ENCODE measurements around the gene TAS1R2.
"Not testable (repeated sequence)": the region's sequence is repeated elsewhere in the genome, so short reads cannot be mapped to it uniquely, and the experiment has no call there.

The TAS1R2 gene

GRCh38 chr1:18852501-18852900 is 7.0 kb downstream of the TAS1R2 start:
- H2AFZ ChIP-seq (ENCODE audit: low read depth, low read length) = no peak overlapping the region
- peaks cover 9% of the 10 kb centered on the region for H3K27me3 ChIP-seq (ENCODE audit: insufficient read depth, low read length)
- H3K4me1 ChIP-seq (ENCODE audit: insufficient read depth, low read length) = no peaks in the 10 kb centered on the region
- no peaks in the 10 kb centered on the region for H3K9me3 ChIP-seq (ENCODE audit: low read length)
- no peak overlapping the region for H3K4me3 ChIP-seq (ENCODE audit: low read length)
- H3K36me3 ChIP-seq (ENCODE audit: insufficient read depth, low read length) = no peaks in the 10 kb centered on the region

GRCh38 chr1:18849261-18849711 is 10.2 kb downstream of the TAS1R2 start:
- H3K4me3 ChIP-seq (ENCODE audit: low read length) = no peak overlapping the region

DNA sequence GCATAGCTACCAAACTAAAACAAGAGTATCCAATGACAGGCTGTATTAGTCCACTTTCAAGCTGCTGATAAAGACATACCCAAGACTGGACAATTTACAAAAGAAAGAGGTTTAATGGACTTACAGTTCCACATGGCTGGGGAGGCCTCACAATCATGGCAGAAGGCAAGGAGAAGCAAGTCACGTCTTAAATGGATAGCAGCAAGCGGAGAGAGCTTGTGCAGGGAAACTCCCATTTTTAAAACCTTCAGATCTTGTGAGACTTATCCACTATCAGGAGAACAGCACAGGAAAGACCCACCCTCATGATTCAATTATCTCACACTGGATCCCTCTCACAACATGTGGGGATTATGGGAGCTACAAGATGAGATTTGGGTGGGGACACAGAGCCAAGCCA is 11.7 kb downstream of the TAS1R2 start:
- H3K27me3 ChIP-seq (ENCODE audit: insufficient read depth, low read length); H3K4me1 ChIP-seq (ENCODE audit: insufficient read depth, low read length); H3K9me3 ChIP-seq (ENCODE audit: low read length); H3K36me3 ChIP-seq (ENCODE audit: insufficient read depth, low read length); H2AFZ ChIP-seq (ENCODE audit: low read depth, low read length); H3K4me3 ChIP-seq (ENCODE audit: low read length): not testable (repeated sequence)

More at GRCh38 chr1:18849261-18849711, 10.2 kb downstream of the TAS1R2 start:
- H3K4me1 ChIP-seq (ENCODE audit: insufficient read depth, low read length) = no peaks in the 10 kb centered on the region
- no peak overlapping the region for H2AFZ ChIP-seq (ENCODE audit: low read depth, low read length)
- H3K36me3 ChIP-seq (ENCODE audit: insufficient read depth, low read length) = no peaks in the 10 kb centered on the region
- H3K27me3 ChIP-seq (ENCODE audit: insufficient read depth, low read length) = peaks cover 9% of the 10 kb centered on the region
- H3K9me3 ChIP-seq (ENCODE audit: low read length) = no peaks in the 10 kb centered on the region

DNA sequence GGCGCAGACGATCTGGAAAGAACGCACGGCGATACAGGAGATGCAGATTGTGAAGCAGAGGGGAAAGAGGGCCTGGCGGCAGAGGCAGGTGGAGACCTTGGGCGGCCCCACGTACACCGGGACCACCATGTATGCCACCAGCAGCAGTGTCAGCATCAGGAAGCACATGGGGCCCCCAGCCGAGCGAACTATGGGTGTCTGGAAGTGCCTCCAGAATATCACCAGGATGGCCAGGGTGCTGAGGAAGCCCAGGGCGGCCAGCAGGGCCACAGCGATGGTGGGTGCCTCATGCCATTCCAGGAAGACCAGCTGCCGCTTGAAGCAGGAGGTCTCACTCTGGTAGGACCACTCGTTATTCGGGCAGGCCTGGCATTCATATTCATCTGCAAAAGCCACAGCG is 19.3 kb downstream of the TAS1R2 start:
- Histone ChIP-seq H3K27me3 (ENCODE audit: insufficient read depth, low read length) (peaks cover 1% of the 10 kb centered on the region), H3K4me3 (ENCODE audit: low read length) (no peak overlapping the region), H3K4me1 (ENCODE audit: insufficient read depth, low read length) (no peaks in the 10 kb centered on the region), H2AFZ (ENCODE audit: low read depth, low read length) (no peak overlapping the region), H3K36me3 (ENCODE audit: insufficient read depth, low read length) (no peaks in the 10 kb centered on the region), H3K9me3 (ENCODE audit: low read length) (no peaks in the 10 kb centered on the region)

DNA sequence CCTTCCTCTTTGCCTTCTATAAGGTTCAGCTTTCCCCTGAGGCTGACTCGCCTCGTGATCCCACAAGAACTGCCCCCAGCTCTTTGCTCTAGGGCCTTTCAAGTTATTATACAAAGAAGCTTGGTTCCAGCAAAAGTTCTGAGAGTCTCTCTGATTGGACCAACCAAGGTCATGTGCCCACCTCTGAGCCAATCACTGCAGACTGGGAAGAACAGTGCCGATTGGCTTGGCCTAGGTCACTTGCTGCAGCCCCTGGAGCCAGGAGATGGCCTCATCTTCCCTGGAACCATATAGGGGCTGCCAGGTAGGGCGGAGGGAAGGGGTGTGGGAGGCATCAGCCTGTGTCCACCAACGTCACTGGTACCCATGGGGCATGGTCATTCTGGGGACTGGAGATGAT is 22.8 kb downstream of the TAS1R2 start:
- Histone ChIP-seq H2AFZ (ENCODE audit: low read depth, low read length) (no peak overlapping the region), H3K9me3 (ENCODE audit: low read length) (peaks cover 2% of the 10 kb centered on the region), H3K4me3 (ENCODE audit: low read length) (no peak overlapping the region), H3K27me3 (ENCODE audit: insufficient read depth, low read length) (peaks cover 5% of the 10 kb centered on the region), H3K36me3 (ENCODE audit: insufficient read depth, low read length) (no peaks in the 10 kb centered on the region), H3K4me1 (ENCODE audit: insufficient read depth, low read length) (no peaks in the 10 kb centered on the region)

DNA sequence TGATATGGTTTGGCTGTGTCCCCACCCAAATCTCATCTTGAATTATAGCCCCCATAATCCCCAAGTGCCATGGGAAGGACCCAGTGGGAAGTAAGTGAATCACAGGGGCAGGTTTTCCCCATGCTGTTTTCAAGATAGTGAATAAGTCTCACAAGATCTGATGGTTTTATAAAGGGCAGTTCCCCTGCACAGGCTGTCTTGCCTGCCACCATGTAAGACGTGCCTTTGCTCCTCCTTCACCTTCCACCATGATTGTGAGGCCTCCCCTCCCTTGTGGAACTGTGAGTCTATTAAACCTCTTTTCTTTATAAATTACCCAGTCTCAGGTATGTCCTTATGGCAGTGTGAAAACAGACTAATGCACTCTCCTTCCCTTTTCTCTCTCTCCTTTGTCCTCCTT is 27.1 kb downstream of the TAS1R2 start:
- H3K4me1 ChIP-seq (ENCODE audit: insufficient read depth, low read length); H3K9me3 ChIP-seq (ENCODE audit: low read length); H3K4me3 ChIP-seq (ENCODE audit: low read length); H3K27me3 ChIP-seq (ENCODE audit: insufficient read depth, low read length); H2AFZ ChIP-seq (ENCODE audit: low read depth, low read length); H3K36me3 ChIP-seq (ENCODE audit: insufficient read depth, low read length): not testable (repeated sequence)

- Histone ChIP-seq H3K36me3 (ENCODE audit: insufficient read depth, low read length) (no peaks in the 10 kb centered on the region), H2AFZ (ENCODE audit: low read depth, low read length) (no peak overlapping the region), H3K27me3 (ENCODE audit: insufficient read depth, low read length) (peaks cover 5% of the 10 kb centered on the region), H3K4me1 (ENCODE audit: insufficient read depth, low read length) (no peaks in the 10 kb centered on the region), H3K9me3 (ENCODE audit: low read length) (peaks cover 2% of the 10 kb centered on the region), H3K4me3 (ENCODE audit: low read length) (no peak overlapping the region)
Measured at GRCh38 chr1:18831656-18832055, 27.8 kb downstream of the TAS1R2 start.

- no peaks in the 10 kb centered on the region for H3K4me1 ChIP-seq (ENCODE audit: insufficient read depth, low read length)
- peaks cover 5% of the 10 kb centered on the region for H3K27me3 ChIP-seq (ENCODE audit: insufficient read depth, low read length)
- H2AFZ ChIP-seq (ENCODE audit: low read depth, low read length) = no peak overlapping the region
- H3K4me3 ChIP-seq (ENCODE audit: low read length) = no peak overlapping the region
- no peaks in the 10 kb centered on the region for H3K36me3 ChIP-seq (ENCODE audit: insufficient read depth, low read length)
- peaks cover 2% of the 10 kb centered on the region for H3K9me3 ChIP-seq (ENCODE audit: low read length)
Measured at GRCh38 chr1:18830596-18830995, 28.9 kb downstream of the TAS1R2 start.

- H3K4me3 ChIP-seq (ENCODE audit: low read length) = no peak overlapping the region
Measured at GRCh38 chr1:18829671-18830070, 29.8 kb downstream of the TAS1R2 start.

DNA sequence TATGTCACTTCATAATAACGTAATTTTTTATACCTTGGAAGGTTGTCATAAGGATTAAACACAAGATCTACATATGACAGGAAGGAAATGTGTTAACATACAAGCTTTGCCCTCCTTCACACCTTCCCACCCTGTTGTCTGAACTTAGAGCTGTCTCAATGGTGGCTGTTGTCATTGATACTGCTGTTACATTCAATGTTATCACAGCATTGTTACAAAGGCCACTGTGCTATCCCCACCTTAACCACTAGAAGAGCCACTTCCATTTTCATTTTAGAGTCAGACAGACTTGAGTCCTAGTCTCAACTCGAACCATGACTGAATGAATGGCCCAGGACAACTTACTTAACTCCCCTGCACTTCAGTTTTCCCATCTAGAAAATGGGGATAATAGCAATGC is 31.2 kb downstream of the TAS1R2 start:
- Histone ChIP-seq H3K4me1 (ENCODE audit: insufficient read depth, low read length) (no peaks in the 10 kb centered on the region), H2AFZ (ENCODE audit: low read depth, low read length) (no peak overlapping the region), H3K9me3 (ENCODE audit: low read length) (peaks cover 2% of the 10 kb centered on the region), H3K27me3 (ENCODE audit: insufficient read depth, low read length) (no peaks in the 10 kb centered on the region), H3K4me3 (ENCODE audit: low read length) (no peak overlapping the region), H3K36me3 (ENCODE audit: insufficient read depth, low read length) (no peaks in the 10 kb centered on the region)

More at GRCh38 chr1:18829671-18830070, 29.8 kb downstream of the TAS1R2 start:
- Histone ChIP-seq H3K36me3 (ENCODE audit: insufficient read depth, low read length) (no peaks in the 10 kb centered on the region), H3K4me1 (ENCODE audit: insufficient read depth, low read length) (no peaks in the 10 kb centered on the region), H3K9me3 (ENCODE audit: low read length) (peaks cover 2% of the 10 kb centered on the region), H2AFZ (ENCODE audit: low read depth, low read length) (no peak overlapping the region), H3K27me3 (ENCODE audit: insufficient read depth, low read length) (no peaks in the 10 kb centered on the region)

DNA sequence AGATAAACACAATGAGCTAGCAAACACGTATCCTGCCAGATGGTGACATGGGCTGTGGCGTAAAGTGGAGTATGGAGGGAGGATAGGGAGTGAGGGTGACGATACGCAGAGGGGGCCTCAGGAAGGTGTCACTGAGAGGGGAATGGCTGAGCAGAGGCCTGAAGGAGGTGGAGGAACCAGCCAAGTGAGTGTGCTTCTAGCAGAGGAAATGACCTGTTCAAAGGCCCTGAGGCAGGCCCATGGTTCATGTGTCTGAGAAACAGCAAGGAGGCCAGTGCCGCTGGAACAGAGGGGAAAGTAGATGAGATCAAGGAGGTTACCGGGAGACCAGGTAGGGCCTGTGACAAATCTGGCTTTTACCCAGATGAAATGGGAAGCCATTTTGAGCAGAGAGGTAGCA is 36.0 kb downstream of the TAS1R2 start:
- H3K9me3 ChIP-seq (ENCODE audit: low read length) = no peaks in the 10 kb centered on the region
- H3K36me3 ChIP-seq (ENCODE audit: insufficient read depth, low read length) = no peaks in the 10 kb centered on the region
- H2AFZ ChIP-seq (ENCODE audit: low read depth, low read length) = no peak overlapping the region
- H3K27me3 ChIP-seq (ENCODE audit: insufficient read depth, low read length) = peaks cover 10% of the 10 kb centered on the region
- no peaks in the 10 kb centered on the region for H3K4me1 ChIP-seq (ENCODE audit: insufficient read depth, low read length)
- H3K4me3 ChIP-seq (ENCODE audit: low read length) = no peak overlapping the region

DNA sequence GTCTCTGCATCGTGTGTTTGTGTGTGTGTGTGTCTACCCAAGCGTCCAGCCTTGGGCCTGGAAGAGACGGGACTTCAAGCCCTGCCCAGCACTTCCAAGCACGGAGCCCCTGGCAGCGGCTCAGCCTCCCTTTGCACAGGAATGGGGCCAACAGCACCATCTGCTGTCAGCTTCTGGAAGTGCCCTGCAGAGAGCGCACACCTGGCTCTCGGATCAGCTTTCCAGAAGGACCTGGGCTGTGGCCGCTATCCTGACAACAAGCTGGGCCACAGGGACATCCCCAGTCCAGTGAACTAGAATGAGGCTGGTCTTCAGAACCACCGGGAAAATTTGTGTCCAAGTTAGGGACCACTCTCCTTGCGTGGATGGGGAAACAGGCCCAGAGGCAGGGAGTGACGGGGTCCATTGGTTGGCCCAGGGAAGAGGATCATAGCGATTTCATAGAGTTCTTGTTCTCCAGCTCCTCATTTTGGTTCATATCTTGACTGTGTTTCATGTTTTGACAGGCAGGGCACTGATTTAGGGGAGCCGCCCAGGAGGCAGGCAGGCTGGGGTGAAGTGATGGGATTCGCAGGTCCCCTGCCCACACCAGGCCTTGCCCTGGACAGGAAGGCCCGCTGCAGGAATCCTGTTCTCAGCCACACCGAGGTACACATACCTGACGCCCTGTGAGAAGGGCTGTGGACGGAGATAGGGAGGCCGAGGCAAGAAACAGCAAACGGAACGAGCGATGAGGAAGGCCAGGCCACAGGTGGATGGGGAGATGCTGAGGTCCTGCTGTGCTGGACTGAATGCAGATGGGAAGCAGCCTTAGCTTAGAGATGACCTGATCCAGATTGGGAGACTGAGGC is 38.4 kb downstream of the TAS1R2 start:
- Histone ChIP-seq H3K27me3 (ENCODE audit: insufficient read depth, low read length) (peaks cover 14% of the 10 kb centered on the region), H3K9me3 (ENCODE audit: low read length) (no peaks in the 10 kb centered on the region), H2AFZ (ENCODE audit: low read depth, low read length) (no peak overlapping the region), H3K36me3 (ENCODE audit: insufficient read depth, low read length) (no peaks in the 10 kb centered on the region), H3K4me3 (ENCODE audit: low read length) (no peak overlapping the region), H3K4me1 (ENCODE audit: insufficient read depth, low read length) (no peaks in the 10 kb centered on the region)

GRCh38 chr1:18819986-18820790 is 39.3 kb downstream of the TAS1R2 start:
- Histone ChIP-seq H3K9me3 (ENCODE audit: low read length) (no peaks in the 10 kb centered on the region), H3K36me3 (ENCODE audit: insufficient read depth, low read length) (no peaks in the 10 kb centered on the region), H3K27me3 (ENCODE audit: insufficient read depth, low read length) (peaks cover 14% of the 10 kb centered on the region), H3K4me1 (ENCODE audit: insufficient read depth, low read length) (no peaks in the 10 kb centered on the region), H2AFZ (ENCODE audit: low read depth, low read length) (no peak overlapping the region), H3K4me3 (ENCODE audit: low read length) (no peak overlapping the region)

All from neuron (in vitro differentiated cells).